Femur (tissue), 1 donor: ENCODE measurements around the gene ZFP2.
A peak's percentile ranks its signal among the peaks of the same experiment; 100 is the strongest.
"Not testable (repeated sequence)": the region's sequence is repeated elsewhere in the genome, so short reads cannot be mapped to it uniquely, and the experiment has no call there.

ENCODE experiments used
- DNase-seq: peaks from one replicate; pipeline ENCODE4 v3.0.0-alpha.2; 2017

ZFP2 gene

GRCh38 chr5:178895615-178896571 lies at the start of gene ZFP2:
Gene ZFP2, plus strand, starts transcription at chr5:178895913. Its CDS starts 35,401 bp downstream, at chr5:178931314.
- DNase-seq = peak; percentile 78

- DNase-seq = no peak
Measured at GRCh38 chr5:178849316-178849715, 46.4 kb upstream of the ZFP2 start.

- DNase-seq = no peak
Measured at GRCh38 chr5:178851951-178852350, 43.8 kb upstream of the ZFP2 start.

GRCh38 chr5:178854284-178854683 lies 41.4 kb upstream of the ZFP2 start:
- DNase-seq = no peak

GRCh38 chr5:178859625-178860521 lies 35.8 kb upstream of the ZFP2 start, which contains the start of gene ZNF354B:
Gene ZNF354B, plus strand, starts transcription at chr5:178859953. Its CDS starts 1,095 bp downstream, at chr5:178861048.
- DNase-seq = peak; percentile 93

GRCh38 chr5:178860615-178861014 lies 35.1 kb upstream of the ZFP2 start:
- not testable (repeated sequence) for DNase-seq

GRCh38 chr5:178861627-178862026 lies 34.1 kb upstream of the ZFP2 start:
- no peak for DNase-seq

GRCh38 chr5:178866946-178867345 lies 28.8 kb upstream of the ZFP2 start:
- no peak for DNase-seq

GRCh38 chr5:178869577-178869976 lies 26.1 kb upstream of the ZFP2 start:
- DNase-seq = no peak

- no peak for DNase-seq
Measured at GRCh38 chr5:178870411-178870810, 25.3 kb upstream of the ZFP2 start.

GRCh38 chr5:178872302-178872701 lies 23.4 kb upstream of the ZFP2 start:
- DNase-seq = no peak

- DNase-seq = not testable (repeated sequence)
Measured at GRCh38 chr5:178883115-178883694, 12.5 kb upstream of the ZFP2 start.

GRCh38 chr5:178883815-178884430 lies 11.8 kb upstream of the ZFP2 start:
- DNase-seq = no peak

- no peak for DNase-seq
Measured at GRCh38 chr5:178899289-178899688, 3.6 kb downstream of the ZFP2 start.

- no peak for DNase-seq
Measured at GRCh38 chr5:178902849-178903248, 7.1 kb downstream of the ZFP2 start.

- DNase-seq = no peak
Measured at GRCh38 chr5:178931846-178932760, 36.4 kb downstream of the ZFP2 start.

GRCh38 chr5:178940569-178941360 lies 45.1 kb downstream of the ZFP2 start, which contains the start of gene ZNF454:
Gene ZNF454, plus strand, starts transcription at chr5:178941198. Its CDS starts 1,594 bp downstream, at chr5:178942792.
- peak; percentile 96 for DNase-seq

GRCh38 chr5:178941361-178941760 lies 45.6 kb downstream of the ZFP2 start:
- peak; percentile 56 for DNase-seq

- no peak for DNase-seq
Measured at GRCh38 chr5:178965465-178966055, 69.8 kb downstream of the ZFP2 start.

- DNase-seq = no peak
Measured at GRCh38 chr5:178981381-178981780, 85.7 kb downstream of the ZFP2 start.
